NCI-H774 (cell line): ENCODE results near the gene SUSD6.

Source experiments
- DNase-seq: peaks from one replicate; lab custom pipeline; 2025; lab: John Stamatoyannopoulos, UW

Gene SUSD6

DNA sequence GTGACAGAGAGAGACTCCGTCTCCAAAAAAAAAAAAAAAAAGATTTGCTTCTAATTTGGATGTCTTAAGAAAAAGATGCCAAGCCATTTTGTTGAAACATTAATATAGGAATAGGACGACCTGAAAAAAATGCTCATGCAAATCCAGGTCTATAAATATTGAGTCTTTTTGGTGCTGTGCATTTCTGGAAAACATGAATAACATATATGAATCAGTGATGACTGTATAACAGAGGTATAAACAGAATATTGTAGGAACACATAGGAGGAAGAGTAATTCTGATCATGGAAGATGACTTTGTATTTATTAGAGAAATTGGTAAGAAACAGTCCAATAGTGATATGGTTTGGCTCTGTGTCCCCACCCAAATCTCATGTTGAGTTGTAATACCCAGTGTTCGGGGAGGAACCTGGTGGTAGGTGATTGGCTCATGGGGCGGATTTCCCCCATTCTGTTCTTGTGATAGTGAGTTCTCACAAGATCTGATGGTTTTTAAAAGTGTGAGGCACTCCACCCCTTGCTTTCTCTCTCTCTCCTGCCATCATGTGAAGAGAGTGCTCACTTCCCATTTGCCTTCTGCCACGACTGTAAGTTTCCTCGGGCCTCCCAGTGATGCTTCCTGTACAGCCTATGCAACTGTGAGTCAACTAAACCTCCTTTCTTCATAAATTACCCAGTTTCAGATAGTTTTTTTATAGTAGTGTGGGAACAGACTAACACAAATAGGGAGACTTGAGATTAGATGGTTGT, 152.5 kb downstream of the SUSD6 start:
- DNase-seq: no peak
